GM18517 (cell line): Measurements from ENCODE around the gene SERTAD1.
"Not testable (repeated sequence)": the region's sequence is repeated elsewhere in the genome, so short reads cannot be mapped to it uniquely, and the experiment has no call there.

Experiments used
- ATAC-seq: cut with Tn5 transposase; IDR thresholded peaks from one replicate; pipeline ENCODE4 v1.9.1; 2021; ENCODE audit warnings: mild to moderate bottlenecking, moderate library complexity; ENCODE audit not compliant: unreplicated experiment

Gene SERTAD1

DNA sequence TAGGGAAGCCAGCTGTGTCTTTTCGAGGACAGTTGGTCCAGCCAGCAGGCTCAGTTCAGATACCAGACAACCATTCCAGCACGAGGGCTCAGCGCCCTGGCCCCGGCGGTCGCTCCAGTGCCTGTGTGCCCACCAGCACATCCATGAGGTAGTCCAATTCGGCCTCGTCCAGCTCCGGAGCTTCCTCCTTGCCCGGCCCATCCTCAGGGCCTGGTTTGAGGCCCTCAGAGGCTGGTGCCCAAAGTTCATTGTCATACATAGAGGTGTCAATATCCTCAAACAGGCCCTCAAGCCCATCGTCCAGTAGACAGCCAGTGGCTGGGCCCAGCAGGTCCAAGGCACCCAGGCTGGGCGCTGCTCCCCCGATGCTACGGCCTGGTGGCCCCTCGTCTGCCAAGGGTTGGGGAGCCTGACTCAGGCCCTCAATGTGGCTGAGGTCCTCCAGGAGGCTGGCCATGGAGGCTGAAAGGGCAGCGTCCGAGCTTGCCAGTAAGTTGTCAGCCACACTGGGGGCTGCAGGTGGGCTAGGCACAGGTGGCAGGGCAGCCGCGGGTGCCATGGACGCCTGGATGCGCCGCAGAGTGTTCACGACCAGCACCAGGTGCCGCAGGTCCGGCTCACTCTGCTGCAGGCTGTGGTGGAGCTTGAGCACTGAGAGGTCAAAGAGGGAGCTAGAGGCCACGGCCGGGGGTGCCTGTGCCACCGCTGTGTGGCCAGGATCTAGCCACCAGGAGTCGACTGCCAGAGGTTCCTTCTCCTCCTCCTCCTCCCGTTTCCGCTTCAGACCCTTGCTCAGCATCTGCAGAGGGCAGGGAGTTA, 2.8 kb downstream of the SERTAD1 start:
- no peak for ATAC-seq

DNA sequence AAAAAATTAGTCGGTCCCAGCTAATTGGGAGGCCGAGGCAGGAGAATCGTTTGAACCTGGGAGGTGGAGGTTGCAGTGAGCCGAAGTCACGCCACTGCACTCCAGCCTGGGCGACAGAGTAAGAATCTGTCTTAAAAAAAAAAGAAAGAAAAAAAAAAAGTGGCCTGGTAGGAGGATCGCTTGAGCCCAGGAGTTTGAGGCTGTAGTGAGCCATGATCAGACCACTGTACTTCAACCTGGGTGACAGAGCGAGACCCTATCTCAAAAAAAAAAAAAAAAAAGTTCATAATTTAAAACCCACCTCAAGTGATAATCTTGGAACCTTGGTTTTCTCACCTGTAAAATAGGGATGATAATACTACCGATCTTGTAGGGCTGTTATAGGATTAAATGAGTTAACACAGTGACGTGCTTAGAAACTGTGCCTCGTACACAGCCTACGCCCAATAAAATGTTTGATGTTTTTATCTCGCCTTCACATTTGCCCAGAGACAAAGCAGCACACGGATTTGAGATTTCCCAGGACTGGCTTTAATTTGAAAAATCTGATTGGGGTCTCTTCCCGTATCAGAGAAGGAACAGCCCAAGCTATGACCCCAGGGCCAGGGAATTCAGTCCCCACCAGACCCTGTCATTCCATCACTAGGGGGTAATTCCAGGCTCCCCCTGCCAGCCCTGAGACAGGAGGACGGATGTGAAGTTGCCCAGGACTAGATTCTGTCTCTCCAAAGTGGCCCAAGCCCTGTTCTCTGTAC, 3.6 kb downstream of the SERTAD1 start:
- no peak for ATAC-seq

DNA sequence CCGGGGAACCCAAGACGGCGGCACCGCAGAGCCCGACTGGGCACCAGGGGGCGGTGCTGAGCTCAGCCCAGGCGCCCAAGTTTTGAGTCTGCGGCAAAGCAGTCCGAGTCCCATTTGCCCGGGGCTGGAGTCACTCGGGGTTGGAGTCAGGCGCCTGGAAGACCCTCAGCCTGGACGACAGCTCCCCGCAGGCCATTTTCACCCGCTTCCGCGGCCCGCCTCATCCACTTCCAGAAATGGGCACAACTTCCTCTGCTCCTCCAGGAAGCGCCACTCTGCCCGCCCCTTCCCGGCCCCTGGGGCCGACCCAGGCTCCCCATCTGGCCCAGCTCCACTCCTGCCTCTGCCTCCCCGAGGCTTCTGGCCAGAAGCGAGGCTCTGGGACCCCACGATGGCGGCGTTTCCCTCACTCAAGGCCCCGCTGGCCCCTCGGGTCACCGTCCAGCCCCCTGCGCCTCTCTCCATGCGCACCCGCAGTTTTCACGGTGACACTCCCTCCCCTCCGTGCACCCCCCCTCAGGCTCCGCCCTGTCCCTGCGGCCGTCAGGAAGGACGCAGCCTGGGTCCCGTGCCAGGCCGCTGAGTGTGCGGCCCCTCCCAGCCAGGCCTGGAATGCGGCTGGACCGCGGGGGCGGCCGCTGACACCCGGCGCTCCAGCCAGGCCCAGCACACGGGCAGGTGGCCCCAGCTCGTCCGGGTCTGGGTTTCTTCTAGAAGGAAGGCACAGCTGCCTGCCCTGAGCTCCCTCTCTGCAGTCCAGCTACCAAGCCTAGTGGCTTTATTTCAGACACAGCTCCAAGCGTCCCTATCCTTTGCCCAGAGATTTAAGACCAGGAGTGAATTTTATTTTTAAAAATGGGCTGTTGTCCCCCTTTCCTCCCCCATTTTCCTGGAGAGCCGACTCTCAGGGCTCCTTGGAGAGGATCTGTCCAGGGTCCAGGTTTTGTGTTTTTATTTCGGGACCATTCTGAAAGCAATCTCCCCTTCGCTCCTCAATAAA, 4.7 kb downstream of the SERTAD1 start:
- no peak for ATAC-seq

DNA sequence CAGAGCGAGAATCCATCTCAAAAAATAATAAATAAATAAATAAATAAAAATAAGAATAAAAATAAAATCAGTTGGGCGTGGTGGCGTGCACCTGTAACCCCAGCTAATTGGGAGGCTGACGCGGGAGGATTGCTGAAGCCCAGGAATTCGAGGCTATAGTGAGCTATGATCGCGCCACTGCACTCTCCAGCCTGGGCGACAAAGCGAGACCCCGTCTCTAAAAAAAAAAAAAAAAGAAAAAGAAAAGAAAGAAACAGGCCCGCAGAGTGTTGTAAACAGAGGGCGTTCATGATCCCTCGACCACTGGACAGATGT, 5.4 kb downstream of the SERTAD1 start:
- ATAC-seq, result no peak

DNA sequence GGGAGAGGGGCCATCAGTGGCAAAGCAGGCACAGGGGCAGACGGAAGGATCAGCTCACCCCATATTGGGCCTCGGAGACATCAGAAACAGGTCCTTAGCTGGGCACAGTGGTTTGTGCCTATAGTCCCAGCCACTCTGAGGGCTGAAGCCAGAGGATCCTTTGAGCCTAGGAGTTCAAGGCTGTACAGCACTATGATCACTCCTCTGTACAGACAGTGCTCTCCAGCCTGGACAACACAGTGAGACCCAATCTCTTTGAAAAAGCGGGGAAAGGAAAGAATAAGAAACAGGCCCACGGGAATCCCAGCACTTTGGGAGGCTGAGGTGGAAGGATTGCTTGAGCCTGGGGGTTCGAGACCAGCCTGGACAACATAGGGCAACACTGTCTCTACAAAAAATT, 6.0 kb downstream of the SERTAD1 start:
- no peak for ATAC-seq

DNA sequence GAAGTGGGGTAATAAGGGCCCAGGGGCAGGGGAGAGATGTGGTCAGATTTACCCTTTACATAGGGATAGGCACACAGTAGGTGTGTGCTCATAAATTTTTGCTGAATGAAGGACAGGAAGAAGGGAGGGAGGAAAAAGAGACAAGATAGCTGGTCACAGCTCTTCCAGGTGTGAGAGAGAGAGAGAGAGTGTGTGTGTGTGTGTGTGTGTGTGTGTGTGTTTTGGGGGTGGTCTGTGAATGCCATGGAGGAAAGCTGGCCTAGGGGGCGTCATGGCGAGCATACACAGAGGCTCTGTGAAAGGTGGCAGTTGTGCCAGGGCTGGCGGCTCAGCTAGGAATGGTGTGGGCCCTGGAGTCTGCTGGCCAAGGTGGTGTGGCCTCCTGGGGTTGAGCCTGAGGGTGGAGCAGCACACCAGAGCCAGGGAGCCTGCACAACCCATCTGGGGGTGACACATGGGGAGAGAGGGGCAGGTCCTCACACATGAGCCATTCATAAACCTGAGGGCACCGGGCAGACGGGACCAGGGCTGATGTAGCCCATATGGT, 6.7 kb downstream of the SERTAD1 start:
- no peak for ATAC-seq

DNA sequence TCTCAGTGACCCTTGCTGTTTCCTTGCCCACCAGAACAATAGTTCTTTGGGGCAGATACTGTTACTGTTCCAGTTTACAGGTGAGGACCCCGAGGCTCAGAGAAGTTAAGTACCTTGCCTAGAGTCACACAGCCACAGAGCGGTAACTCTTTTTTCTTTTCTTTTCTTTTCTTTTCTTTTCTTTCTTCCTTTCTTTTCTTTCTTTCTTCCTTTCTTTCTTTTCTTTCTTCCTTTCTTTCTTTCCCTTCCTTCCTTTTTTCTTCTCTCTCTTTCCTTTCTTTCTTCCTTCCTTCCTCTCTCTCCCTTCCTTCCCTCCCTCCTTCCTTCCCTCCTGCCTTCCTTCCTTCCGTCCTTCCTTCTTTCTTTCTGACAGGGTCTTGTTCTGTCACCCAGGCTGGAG, 7.8 kb downstream of the SERTAD1 start:
- no peak for ATAC-seq

DNA sequence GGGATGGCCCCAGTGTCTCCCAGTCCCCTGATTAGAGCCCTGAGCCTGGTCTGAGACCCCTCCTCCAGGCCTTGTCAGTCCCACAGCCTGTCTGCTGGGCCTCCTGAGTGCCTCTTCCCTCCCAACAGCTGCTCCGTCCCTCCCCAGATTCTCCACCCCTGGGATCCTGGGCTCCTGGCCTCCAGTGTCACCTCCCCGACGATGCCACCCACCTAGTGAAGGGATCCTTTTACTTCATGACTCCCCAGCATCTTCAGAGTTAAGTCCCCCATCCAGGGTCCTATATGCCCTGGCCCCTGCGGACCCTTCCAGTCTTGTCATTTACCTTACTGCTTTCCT, 8.2 kb downstream of the SERTAD1 start:
- ATAC-seq, result no peak

DNA sequence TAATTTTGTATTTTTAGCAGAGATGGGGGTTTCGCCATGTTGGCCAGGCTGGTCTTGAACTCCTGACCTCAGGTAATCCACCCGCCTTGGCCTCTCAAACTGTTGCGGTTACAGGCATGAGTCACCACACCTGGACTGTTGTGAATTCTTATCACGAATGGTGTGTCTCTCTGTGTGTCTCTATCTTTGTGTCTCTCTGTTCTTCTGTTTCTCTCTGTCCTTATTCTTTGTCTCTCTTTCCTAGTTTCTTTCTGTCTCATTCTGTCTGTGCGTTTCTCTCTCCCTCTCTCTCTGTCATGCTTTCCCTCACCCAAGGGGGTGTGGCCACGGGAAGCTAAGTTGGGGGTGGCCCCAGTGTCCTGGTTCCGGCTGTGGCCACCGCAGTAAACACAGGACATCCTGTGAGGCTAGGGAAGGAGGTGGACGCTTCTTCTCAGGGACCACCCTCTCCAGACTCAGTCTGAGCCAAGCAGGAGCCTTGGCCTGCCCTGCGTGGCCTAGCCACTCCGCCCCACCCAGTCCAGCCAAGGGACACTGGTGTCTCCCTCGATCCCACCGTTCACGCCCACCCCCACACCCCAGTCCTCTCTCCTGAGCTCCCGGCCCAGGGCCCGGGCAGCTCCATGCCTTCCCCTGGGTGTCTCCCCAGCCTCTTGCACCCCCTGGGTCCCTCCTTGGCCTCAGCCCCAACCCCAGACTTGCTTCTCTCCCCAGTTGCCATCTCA, 8.7 kb downstream of the SERTAD1 start:
- ATAC-seq, result no peak

DNA sequence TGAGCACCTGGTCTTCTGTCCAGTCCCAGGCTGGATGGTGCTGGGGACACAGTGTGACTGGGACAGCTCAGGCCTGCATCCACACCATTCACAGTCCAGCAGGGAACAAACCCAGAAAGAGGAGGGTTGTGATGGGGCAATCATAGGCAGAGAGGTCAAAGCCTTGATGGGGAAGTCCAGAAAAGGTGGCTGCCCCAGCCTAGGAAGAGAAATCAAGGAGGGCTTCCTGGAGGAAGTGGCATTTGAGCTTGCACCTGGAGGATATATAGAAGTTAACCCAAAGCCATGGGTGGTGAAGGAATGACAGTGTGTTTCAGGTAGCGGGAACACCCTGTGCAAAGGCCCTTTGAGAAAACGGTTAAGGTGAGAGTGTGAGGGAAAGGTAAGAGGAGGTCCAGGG, 10.0 kb downstream of the SERTAD1 start:
- ATAC-seq, result no peak

DNA sequence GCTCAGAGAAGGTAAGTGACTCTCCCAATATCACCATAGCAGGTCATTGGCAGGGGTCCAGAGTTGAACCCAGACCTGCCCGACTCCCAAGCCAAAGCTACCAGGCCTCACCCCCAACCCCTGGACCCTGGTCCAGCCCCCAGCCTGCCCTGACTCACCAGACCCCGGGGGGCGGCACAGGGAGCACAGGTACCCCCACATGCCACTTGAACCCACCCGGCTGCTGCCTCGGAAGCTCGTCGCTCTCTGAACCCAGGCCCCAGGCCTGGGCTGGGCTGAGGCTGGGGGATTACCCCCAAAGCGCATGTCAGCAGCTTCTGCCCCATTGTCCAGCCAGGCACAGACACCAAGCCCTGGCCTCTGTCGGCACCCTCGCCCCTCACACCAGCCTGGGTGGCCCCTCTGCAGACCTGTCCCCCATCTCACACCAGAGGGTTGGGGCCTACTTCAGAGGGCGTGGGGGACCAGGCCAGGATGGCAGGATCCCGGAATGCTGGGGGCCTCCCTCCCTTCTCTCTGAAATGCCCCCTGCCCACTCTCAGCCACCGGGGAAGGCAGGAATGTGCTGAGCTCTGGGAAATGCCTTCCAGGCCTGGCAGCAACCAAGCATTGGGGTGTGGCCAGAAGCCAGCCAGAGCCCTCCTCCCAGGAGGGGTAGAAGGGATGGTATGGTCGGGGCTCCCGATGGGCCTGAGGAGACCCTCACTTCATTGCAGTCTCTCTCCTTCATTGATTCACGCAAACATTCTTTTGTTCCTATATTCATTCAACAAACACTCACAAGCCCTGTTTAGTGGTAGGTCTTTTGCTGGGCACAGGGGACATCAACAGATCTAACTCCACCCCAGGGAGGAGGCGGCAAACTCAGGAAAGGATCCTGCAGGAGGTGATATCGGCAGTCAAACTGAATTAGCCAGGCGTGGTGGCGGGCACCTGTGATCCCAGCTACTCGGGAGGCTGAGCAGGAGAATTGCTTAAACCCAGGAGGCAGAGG, 11.0 kb downstream of the SERTAD1 start:
- no peak for ATAC-seq

DNA sequence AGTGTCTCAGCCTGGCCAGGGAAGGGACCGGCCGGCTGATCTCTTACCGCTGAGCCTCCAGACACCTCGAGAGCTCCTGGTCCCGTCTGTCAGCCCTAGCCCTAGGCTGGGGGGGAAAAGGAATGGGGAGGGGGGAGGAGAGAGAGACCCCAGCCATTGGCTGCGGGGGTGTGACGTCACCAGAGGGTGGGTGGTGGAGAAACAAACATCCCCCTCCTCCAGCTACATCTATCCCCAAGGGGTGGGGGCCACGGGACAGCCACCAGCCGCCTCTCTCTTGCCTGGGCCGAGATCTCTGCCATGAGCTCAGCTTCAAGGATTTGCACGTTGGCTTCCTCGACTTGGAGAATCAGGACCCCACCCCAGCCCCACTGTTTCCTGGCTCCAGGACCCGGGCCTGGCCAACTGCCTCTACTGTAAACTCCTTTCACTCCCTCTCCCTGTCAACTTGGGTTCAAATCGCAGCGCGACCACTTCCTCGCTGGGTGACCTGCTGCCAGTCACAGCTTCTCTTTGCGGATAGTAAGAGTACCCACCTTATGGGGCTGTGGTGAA, 12.4 kb downstream of the SERTAD1 start, which contains the start of gene PRX:
Gene PRX, minus strand, starts transcription at position 88 of the 555 bp plus-strand sequence. CDS start 5,446 bp downstream, outside the sequence.
- ATAC-seq, result no peak

DNA sequence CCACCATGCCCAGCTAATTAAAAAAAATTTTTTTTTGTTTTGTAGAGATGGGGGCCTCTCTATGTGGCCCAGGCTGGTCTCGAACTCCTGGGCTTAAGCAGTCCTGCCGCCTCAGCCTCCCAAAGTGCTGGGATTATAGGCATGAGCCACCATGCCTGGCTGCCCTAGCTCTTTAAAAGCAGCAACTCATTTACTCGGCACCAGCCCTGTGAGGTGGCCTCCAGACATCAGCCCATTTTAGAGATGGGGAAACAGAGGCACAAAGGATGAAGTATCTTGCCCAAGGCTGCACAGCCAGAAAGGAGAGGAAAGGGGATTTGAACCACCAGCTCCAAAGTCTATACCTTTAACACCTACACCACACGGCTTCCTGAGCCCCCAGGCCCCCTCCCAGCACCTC, 12.9 kb downstream of the SERTAD1 start:
- ATAC-seq, result no peak

DNA sequence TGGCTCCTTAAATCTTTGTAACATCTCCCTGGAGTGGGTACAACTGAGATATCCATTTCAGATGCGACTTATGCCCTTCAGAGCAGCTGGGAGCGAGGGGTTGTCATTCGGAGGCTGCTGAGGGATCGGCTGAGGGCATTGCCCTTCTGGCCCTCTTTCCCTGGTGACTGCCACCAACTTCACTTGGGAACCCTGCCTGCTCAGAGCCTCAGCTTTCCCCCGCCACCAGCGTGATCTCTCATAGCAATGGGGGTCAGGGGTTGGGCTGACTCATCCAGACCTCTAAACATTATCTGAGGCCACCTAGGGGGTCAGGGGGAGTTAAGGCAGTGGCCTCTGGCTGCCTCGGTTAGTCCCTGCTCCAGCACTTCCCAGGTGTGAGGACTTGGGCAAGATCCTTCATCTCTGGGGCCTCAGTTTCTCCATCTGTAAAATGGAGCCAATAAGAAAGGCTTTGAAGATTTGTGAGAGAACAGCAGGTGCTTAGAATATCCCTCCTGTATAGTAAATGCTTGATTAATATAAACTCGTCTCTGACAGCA, 13.8 kb downstream of the SERTAD1 start:
- ATAC-seq, result no peak

DNA sequence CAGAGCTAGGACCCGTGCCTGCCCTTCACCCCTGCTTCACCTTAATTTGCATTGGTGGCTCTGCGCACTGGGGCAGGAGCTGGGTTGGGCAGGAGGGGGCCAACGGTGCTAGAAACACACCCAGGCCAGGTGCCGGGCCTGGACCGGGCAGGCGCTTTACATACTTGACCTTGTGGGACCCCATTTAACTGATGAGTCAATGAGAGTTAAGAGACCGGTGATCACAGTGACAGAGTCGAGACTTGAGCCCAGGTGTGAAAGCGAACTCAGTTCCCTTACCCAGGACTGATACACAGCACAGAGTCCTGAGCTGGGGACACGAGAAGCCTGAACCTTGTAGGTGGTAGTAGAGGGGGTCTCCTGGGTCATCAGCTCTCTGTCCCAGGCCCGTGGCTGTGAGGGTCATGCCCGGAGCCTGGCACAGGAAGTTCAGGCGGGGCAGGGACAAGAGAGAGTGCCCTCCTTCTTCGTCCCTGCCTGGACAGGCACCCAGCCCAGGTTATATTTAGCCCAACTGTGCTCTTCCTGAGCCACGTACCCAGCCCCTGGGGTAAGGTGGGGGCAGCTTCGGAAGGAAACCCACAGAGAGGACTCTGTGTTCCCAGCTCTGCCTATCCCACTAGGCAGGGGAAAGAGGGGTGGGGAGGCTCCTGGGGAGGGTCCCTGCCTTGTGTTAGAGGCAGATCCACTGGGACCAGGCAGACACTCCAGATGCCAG, 14.5 kb downstream of the SERTAD1 start:
- no peak for ATAC-seq

DNA sequence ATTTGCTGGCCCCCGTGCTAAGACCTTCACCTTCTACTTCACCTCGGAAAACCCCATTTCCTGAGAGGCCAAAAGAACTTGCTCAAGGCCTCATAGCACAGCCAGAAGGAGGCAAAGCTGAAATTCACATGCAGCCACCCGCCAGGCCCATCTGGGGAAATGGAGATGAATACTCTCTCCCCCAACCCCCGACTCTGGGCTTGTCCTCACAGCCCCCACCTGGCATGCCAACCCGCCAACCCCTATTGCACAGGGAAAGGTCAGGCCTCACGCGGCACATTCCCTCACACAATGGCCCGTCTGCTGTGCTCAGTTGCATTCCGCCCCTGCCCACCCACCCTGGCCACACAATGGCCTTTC, 15.8 kb downstream of the SERTAD1 start:
- ATAC-seq, result no peak

DNA sequence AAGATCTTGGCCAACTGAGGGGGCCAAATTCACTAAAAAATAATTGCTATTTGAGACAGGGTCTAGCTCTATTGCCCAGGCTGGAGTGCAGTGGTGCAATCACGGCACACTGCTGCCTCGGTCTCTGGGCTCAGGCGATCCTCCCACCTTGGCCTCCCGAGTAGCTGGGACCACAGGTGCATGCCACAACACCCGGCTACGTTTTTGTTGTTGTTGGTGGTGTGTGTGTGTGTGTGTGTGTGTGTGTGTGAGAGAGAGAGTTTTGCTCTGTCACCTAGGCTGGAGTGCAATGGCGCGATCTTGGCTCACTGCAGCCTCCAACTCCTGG, 17.2 kb downstream of the SERTAD1 start:
- not testable (repeated sequence) for ATAC-seq
